Lung (tissue), 12 donors: Measurements from ENCODE around the gene GPS1. TPM values are rescaled to one million over a fixed set of nuclear protein-coding genes. Genes with fewer than 3 reads are reported as not detected.

Experiments
- ATAC-seq: fragments of 200-7000 bp; cut with Tn5 transposase; one replicate; pipeline ENCODE4 v1.9.1; 2020; ENCODE audit warnings: moderate number of reproducible peaks; ENCODE audit not compliant: insufficient read depth, low FRiP score
- DNase-seq, 3 donors: peaks; one replicate each; pipeline ENCODE4 v3.0.0-alpha.2; 2013 to 2017
- H3K27ac ChIP-seq, 2 donors: one replicate each; pipeline ENCODE4 v1.5.1; 2013; ENCODE audit warnings: mild to moderate bottlenecking in 2 of 2, moderate library complexity in 2 of 2, control low read depth in 1 of 2, inconsistent platforms in 1 of 2, low read depth in 1 of 2, low read length in 1 of 2
- H3K27me3 ChIP-seq, 3 donors: one replicate each; pipeline ENCODE4 v1.5.1; 2013; ENCODE audit warnings: low read length in 2 of 3; ENCODE audit not compliant: control insufficient read depth in 3 of 3, insufficient read depth in 3 of 3
- H3K36me3 ChIP-seq, 4 donors: one replicate each; pipeline ENCODE4 v1.5.1; 2013; ENCODE audit warnings: low read length in 4 of 4, mild to moderate bottlenecking in 1 of 4, moderate library complexity in 1 of 4; ENCODE audit not compliant: control insufficient read depth in 4 of 4, insufficient read depth in 4 of 4
- H3K4me1 ChIP-seq, 5 donors: one replicate each; pipeline ENCODE4 v1.5.1; 2013; ENCODE audit warnings: low read length in 5 of 5, mild to moderate bottlenecking in 2 of 5, moderate library complexity in 1 of 5; ENCODE audit not compliant: control insufficient read depth in 5 of 5, insufficient read depth in 5 of 5
- H3K4me3 ChIP-seq: one replicate; pipeline ENCODE4 v1.5.1; 2013; ENCODE audit warnings: mild to moderate bottlenecking, control low read depth, moderate library complexity
- H3K9ac ChIP-seq, 2 donors: one replicate each; pipeline ENCODE4 v1.5.1; 2013; ENCODE audit warnings: low read length in 2 of 2, control low read depth in 1 of 2; ENCODE audit not compliant: insufficient read depth in 1 of 2
- H3K9me3 ChIP-seq, 4 donors: one replicate each; pipeline ENCODE4 v1.5.1; 2013; ENCODE audit warnings: low read length in 3 of 4, mild to moderate bottlenecking in 1 of 4, moderate library complexity in 1 of 4; ENCODE audit not compliant: control insufficient read depth in 4 of 4, insufficient read depth in 3 of 4
- CTCF ChIP-seq: IDR thresholded peaks from 2 replicates; pipeline ENCODE4 v1.5.1; 2012; ENCODE audit warnings: mild to moderate bottlenecking; ENCODE audit errors: control extremely low read depth, extremely low read depth
- WGBS, 2 donors: extraction: QIAGEN DNeasy Blood & Tissue Kit; methylation state at CpG; one replicate each; pipeline ENCODE4 v1.1.7; 2013; 5-methylcytosine and 5-hydroxymethylcytosine counted together
- polyA plus RNA-seq, 2 donors: library from polyadenylated mRNA; stranded (reverse); fragments of 200-250 nt; gene quantifications; one replicate each; pipeline ENCODE4 v1.2.1, GENCODE V29; 2013
- total RNA-seq, 2 donors: library from RNA; depleted of rRNA in 1 of 2; stranded (reverse); fragments of >200 nt in 1 of 2; gene quantifications; one replicate each; pipeline ENCODE4 v1.2.1, GENCODE V29; 2014 to 2021
- donor health status: control.
- donor health status: control.
- donor health status: Bipolar disorder and iron deficiency.
- donor health status: healthy.
- donor health status: DM: yes; HTN: yes; CAD: no.

Gene GPS1
- total and polyA plus RNA-seq, 4 donors, result 71.0 to 102 (median 89.4) TPM

DNA sequence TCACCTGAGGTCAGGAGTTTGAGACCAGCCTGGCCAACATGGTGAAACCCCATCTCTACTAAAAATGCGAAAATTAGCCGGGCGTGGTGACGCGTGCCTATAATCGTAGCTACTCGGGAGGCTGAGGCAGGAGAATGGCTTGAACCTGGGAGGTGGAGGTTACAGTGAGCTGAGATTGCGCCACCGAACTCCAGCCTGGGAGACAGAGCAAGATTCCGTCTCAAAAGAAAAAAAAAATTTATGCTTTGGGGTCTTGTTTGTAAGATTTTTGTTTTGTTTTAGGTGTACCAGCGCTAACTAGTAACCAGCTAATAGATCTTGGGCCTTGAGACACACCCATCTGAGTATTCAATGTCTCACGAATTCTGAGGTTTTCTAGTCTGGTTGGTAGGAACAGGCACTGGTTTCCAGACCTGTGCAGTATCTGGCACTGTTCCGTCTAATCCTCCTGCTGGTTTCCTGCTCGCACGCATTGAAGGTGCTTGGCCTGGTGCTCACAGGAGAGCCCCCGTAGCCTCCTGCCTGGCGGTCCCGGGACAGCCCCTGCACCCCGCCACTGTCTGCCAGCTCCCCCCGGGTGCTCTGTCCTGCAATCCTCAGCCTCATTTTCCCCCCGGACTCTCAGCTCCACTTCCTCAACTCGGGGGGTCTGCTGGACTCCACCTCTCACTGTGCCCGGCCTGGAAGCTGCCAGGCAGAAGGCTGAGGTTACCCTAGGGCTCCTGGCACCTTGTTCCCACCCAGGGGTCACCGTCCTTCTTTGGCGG is 24.5 kb downstream of the GPS1 start:
- DNase-seq (no peak), ATAC-seq (no peak)
- WGBS, 2 donors, result 82 to 84% methylated on average over 25 of the region's 25 CpGs
- TF ChIP-seq CTCF, result no peak
- Histone ChIP-seq H3K4me3 (no peak overlapping the region), H3K27ac (no peak overlapping the region), H3K9me3 (peaks cover 0 to 2% (median 0%) of the 10 kb centered on the region in 4 donors), H3K4me1 (no peaks in the 10 kb centered on the region), H3K9ac (no peak overlapping the region), H3K27me3 (peaks cover 0 to 2% (median 0%) of the 10 kb centered on the region in 3 donors), H3K36me3 (peaks cover 0 to 33% (median 4%) of the 10 kb centered on the region in 4 donors)

- Histone ChIP-seq H3K4me3 (no peak overlapping the region), H3K27me3 (peaks cover 0 to 2% (median 0%) of the 10 kb centered on the region in 3 donors), H3K9ac (no peak overlapping the region), H3K36me3 (peaks cover 0 to 40% (median 4%) of the 10 kb centered on the region in 4 donors), H3K9me3 (peaks cover 0 to 2% (median 0%) of the 10 kb centered on the region in 4 donors), H3K27ac (no peak overlapping the region), H3K4me1 (no peaks in the 10 kb centered on the region)
- no peak for ATAC-seq
- DNase-seq, result no peak
- 82% methylated on average over 17 to 21 of the region's 21 CpGs for whole genome bisulfite sequencing, 2 donors
- TF ChIP-seq CTCF, result no peak
Observed at GRCh38 chr17:82076785-82077591, 25.3 kb downstream of the GPS1 start.

DNA sequence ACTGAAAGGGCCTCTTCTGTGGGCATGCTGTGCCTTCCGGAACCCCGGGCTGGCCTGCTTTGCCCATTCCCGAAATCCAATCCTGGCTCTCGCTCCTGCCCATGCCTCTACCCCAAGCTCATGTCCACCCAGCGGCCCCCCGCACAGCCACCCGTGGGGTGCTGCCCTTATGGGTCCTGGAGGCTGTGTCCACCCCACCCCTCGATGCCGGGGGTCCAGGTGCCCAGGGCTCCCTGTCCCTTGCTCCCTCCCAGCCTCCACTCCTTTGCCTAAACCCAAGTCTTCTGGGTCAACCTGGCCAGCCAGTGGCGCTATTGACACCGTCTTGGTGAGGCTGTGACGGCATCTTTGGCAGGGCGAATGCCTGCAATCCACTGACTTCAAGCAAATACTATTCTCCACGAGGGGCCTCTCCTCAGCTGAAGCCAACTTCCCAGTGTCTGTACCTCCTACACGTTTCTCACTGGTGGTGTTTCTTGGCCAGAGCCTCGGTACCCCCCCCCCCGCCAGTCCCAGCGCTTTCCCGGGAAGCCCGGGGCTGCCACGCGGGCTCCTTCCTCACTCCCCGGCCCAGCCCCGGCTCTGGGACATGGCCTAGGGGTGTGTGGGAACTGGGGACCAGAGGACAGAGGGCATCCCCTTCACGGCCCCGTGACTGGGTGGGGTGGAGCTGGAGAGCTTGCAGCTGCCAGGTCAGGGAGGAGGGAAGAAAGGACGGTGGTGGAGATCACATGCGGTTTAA is 26.1 kb downstream of the GPS1 start:
- ATAC-seq (no peak), DNase-seq (no peak)
- 73 to 87% methylated on average over 28 of the region's 28 CpGs for WGBS, 2 donors
- no peak overlapping the region for H3K9ac ChIP-seq
- peaks cover under 1 to 48% (median 7%) of the 10 kb centered on the region in 4 donors for H3K36me3 ChIP-seq
- peaks cover 0 to 2% (median 0%) of the 10 kb centered on the region in 4 donors for H3K9me3 ChIP-seq
- H3K4me1 ChIP-seq, result no peaks in the 10 kb centered on the region
- peaks cover 0 to 2% (median 0%) of the 10 kb centered on the region in 3 donors for H3K27me3 ChIP-seq
- TF ChIP-seq CTCF, result no peak
- peak overlapping the region in 1 of 2 donors; percentile 9 for H3K27ac ChIP-seq
- H3K4me3 ChIP-seq, result no peak overlapping the region
